RWPE2 (cell line): ENCODE measurements around the gene TRIM9.
A peak's percentile ranks its signal among the peaks of the same experiment; 100 is the strongest.

Experiments used
- ATAC-seq: fragments of 200-7000 bp; cut with Tn5 transposase; 3 replicates; pipeline ENCODE4 v1.9.1; 2021; ENCODE audit warnings: low read depth
- DNase-seq: peaks from one replicate; pipeline ENCODE4 v3.0.0-alpha.2; 2020; ENCODE audit warnings: low spot score
- H3K27ac ChIP-seq: fragments of 450-650 bp; 2 replicates; pipeline ENCODE4 v1.5.1; 2017; ENCODE audit warnings: mild to moderate bottlenecking; ENCODE audit not compliant: poor library complexity, severe bottlenecking
- H3K27me3 ChIP-seq: fragments of 250-450 bp; sonication (Bioruptor Pico); 2 replicates; pipeline ENCODE4 v1.5.1; 2021; ENCODE audit warnings: mild to moderate bottlenecking, moderate library complexity; ENCODE audit not compliant: insufficient read depth, poor library complexity, severe bottlenecking
- H3K36me3 ChIP-seq: fragments of 250-450 bp; sonication (Bioruptor Pico); 2 replicates; pipeline ENCODE4 v1.5.1; 2020; ENCODE audit warnings: low read depth, mild to moderate bottlenecking, moderate library complexity
- H3K4me1 ChIP-seq: fragments of 250-450 bp; sonication (Bioruptor Pico); 2 replicates; pipeline ENCODE4 v1.5.1; 2021; ENCODE audit warnings: mild to moderate bottlenecking, moderate library complexity; ENCODE audit not compliant: insufficient read depth, poor library complexity, severe bottlenecking
- H3K4me3 ChIP-seq: fragments of 250-450 bp; sonication (Bioruptor Pico); 2 replicates; pipeline ENCODE4 v1.5.1; 2021; ENCODE audit warnings: mild to moderate bottlenecking, moderate library complexity; ENCODE audit not compliant: severe bottlenecking
- H3K9me3 ChIP-seq: fragments of 250-450 bp; sonication (Bioruptor Pico); 2 replicates; pipeline ENCODE4 v1.5.1; 2021; ENCODE audit warnings: mild to moderate bottlenecking, moderate library complexity; ENCODE audit not compliant: severe bottlenecking
- TF ChIP-seq, protein P1 (sequence below): fragments of 450-650 bp; IDR thresholded peaks from one replicate; pipeline ENCODE4 v1.5.1; 2017; ENCODE audit warnings: mild to moderate bottlenecking, moderate library complexity; ENCODE audit not compliant: poor library complexity, severe bottlenecking

Gene TRIM9

DNA sequence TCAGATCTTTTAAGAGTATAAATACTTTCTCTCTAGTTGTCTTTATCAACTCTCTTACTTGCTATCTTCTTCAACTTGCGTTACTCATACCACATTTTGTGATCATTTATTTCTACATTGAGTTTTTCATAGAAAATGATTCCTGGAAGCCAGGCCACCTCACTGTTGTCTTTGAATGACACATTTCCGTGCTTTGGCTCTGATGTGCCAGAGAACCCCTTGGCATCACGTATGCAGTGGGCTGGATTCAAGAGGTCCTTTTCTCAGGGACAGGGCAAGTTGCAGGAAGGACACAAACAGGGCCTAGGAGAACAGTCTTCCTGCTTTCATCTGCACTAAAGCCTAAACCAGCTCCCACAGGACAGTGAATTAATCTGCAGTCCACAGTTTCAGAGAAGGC is 80.3 kb downstream of the TRIM9 start:
- DNase-seq (no peak), ATAC-seq (no peak)
- no peaks in the 10 kb centered on the region for H3K27me3 ChIP-seq
- TF ChIP-seq, protein P1, sequence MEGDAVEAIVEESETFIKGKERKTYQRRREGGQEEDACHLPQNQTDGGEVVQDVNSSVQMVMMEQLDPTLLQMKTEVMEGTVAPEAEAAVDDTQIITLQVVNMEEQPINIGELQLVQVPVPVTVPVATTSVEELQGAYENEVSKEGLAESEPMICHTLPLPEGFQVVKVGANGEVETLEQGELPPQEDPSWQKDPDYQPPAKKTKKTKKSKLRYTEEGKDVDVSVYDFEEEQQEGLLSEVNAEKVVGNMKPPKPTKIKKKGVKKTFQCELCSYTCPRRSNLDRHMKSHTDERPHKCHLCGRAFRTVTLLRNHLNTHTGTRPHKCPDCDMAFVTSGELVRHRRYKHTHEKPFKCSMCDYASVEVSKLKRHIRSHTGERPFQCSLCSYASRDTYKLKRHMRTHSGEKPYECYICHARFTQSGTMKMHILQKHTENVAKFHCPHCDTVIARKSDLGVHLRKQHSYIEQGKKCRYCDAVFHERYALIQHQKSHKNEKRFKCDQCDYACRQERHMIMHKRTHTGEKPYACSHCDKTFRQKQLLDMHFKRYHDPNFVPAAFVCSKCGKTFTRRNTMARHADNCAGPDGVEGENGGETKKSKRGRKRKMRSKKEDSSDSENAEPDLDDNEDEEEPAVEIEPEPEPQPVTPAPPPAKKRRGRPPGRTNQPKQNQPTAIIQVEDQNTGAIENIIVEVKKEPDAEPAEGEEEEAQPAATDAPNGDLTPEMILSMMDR: no peak
- H3K36me3 ChIP-seq: no peaks in the 10 kb centered on the region
- H3K9me3 ChIP-seq: no peaks in the 10 kb centered on the region
- no peak overlapping the region for H3K27ac ChIP-seq
- no peaks in the 10 kb centered on the region for H3K4me1 ChIP-seq
- H3K4me3 ChIP-seq: no peak overlapping the region

DNA sequence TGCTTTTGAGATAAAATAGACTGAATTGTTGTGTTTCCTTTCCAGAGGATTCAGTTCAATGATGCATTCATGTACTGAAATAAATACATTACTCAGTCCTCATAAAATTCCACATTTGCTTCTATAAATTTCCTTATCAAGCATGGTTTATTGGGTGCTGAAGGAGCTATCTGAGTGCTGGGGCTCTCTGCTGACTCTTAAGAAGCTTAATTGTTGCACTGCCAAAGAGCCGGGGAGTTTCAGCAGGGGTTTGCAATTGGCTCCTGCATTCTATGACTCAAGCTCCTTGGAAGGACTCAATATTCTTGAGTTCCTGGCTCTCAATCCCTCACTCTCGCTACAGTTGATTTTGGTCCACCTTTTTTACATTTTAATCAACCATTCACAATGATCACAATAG is 80.8 kb downstream of the TRIM9 start:
- no peaks in the 10 kb centered on the region for H3K36me3 ChIP-seq
- DNase-seq (no peak), ATAC-seq (no peak)
- TF ChIP-seq, protein P1: no peak
- no peak overlapping the region for H3K27ac ChIP-seq
- H3K4me1 ChIP-seq: no peaks in the 10 kb centered on the region
- no peak overlapping the region for H3K4me3 ChIP-seq
- H3K27me3 ChIP-seq: no peaks in the 10 kb centered on the region
- no peaks in the 10 kb centered on the region for H3K9me3 ChIP-seq

DNA sequence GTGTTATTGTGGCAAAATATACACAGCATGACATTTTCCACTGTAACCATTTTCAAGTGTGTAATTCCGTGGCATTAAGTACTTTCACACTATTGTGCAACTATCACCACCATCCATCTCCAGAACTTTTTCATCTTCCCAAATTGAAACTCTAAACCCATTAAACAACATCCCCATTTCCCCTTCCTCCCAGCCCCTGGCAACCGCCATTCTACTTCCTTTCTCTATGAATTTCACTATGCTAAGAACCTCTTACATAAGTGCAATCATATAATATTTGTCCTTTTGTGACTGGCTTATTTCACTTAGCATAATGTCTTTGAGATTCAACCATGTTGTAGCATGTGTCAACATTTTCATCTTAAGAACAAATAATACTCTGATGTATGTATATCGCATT is 82.8 kb downstream of the TRIM9 start:
- TF ChIP-seq, protein P1: no peak
- no peak for DNase-seq
- ATAC-seq: no peak
- no peaks in the 10 kb centered on the region for H3K27me3 ChIP-seq
- H3K9me3 ChIP-seq: no peaks in the 10 kb centered on the region
- no peak overlapping the region for H3K4me3 ChIP-seq
- H3K36me3 ChIP-seq: no peaks in the 10 kb centered on the region
- no peak overlapping the region for H3K27ac ChIP-seq
- peaks cover 3% of the 10 kb centered on the region for H3K4me1 ChIP-seq

DNA sequence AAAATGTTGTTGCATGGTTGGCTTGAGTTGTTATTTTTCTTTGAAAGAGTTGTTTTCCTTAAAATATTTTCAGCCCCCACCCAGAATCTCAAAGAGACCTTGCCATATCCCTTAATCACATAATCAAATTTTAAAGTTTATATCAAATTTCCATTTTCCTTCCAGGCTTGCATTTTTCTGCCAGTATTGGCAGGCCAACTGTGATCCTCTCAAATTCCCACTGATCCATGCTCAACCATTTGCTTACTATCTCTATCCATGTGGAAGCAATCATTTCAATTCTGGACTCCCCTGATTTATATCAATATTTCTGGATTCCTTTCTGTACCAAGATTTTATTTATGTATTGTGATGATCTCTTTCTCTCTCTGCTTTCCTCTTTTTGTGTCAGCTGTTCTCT is 86.5 kb downstream of the TRIM9 start:
- TF ChIP-seq, protein P1: no peak
- no peaks in the 10 kb centered on the region for H3K9me3 ChIP-seq
- H3K4me1 ChIP-seq: peaks cover 29% of the 10 kb centered on the region
- H3K27ac ChIP-seq: no peak overlapping the region
- no peaks in the 10 kb centered on the region for H3K27me3 ChIP-seq
- H3K4me3 ChIP-seq: no peak overlapping the region
- H3K36me3 ChIP-seq: no peaks in the 10 kb centered on the region
- DNase-seq (no peak), ATAC-seq (no peak)

DNA sequence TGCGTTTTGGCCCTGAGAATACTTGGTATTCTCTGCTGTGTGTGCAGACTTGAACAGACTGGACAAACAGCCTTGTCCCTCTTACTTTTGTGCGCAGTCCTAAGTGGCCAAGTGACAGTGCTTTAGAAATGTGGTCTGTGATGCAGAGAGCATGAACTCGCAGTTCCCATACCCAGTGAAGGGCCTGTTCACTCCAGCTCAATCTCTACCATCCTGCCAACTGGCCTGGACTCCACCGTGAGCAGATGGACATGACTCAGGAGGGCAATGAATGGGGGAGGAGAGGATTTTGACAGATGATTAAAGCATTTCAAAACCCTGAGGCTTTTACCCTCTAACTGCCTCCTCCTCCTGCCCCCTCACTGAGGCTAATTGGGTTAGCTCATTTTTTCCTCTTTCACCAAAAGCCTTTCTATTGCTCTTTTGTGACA is 88.1 kb downstream of the TRIM9 start:
- no peak for DNase-seq
- no peaks in the 10 kb centered on the region for H3K36me3 ChIP-seq
- H3K9me3 ChIP-seq: no peaks in the 10 kb centered on the region
- H3K4me3 ChIP-seq: no peak overlapping the region
- no peaks in the 10 kb centered on the region for H3K27me3 ChIP-seq
- TF ChIP-seq, protein P1: no peak
- H3K4me1 ChIP-seq: peaks cover 29% of the 10 kb centered on the region
- peak; percentile 91 for ATAC-seq
- H3K27ac ChIP-seq: peak overlapping the region; percentile 23
